Mesendoderm (in vitro differentiated cells): ENCODE results near the gene WFDC2.

Experiments used
- DNase-seq: peaks from one replicate; pipeline ENCODE4 v3.0.0; 2013
- H2AK5ac ChIP-seq: 2 replicates; pipeline ENCODE4 v1.6.1; 2013; ENCODE audit warnings: low read length, inconsistent platforms
- H2BK120ac ChIP-seq: 2 replicates; pipeline ENCODE4 v1.6.1; 2013; ENCODE audit warnings: low read depth, mild to moderate bottlenecking, low read length, moderate library complexity, mixed read lengths
- H2BK15ac ChIP-seq: replicated peaks from 2 replicates; pipeline ENCODE4 v1.6.1; 2013; ENCODE audit warnings: low read depth, mild to moderate bottlenecking, moderate library complexity
- H2BK5ac ChIP-seq: 2 replicates; pipeline ENCODE4 v1.6.1; 2013; ENCODE audit warnings: low read length, inconsistent platforms
- H3K18ac ChIP-seq: 2 replicates; pipeline ENCODE4 v1.6.1; 2013; ENCODE audit warnings: mild to moderate bottlenecking, low read length, mixed read lengths
- H3K23ac ChIP-seq: one replicate; pipeline ENCODE4 v1.6.1; 2013; ENCODE audit warnings: low read length
- H3K27ac ChIP-seq: 2 replicates; pipeline ENCODE4 v1.5.1; 2013; ENCODE audit warnings: low read depth, mild to moderate bottlenecking, inconsistent platforms, low read length, moderate library complexity
- H3K27me3 ChIP-seq: 2 replicates; pipeline ENCODE4 v1.6.1; 2013; ENCODE audit warnings: low read length, control low read depth, mild to moderate bottlenecking, inconsistent platforms; ENCODE audit not compliant: insufficient read depth, poor library complexity
- H3K36me3 ChIP-seq: 2 replicates; pipeline ENCODE4 v1.6.1; 2013; ENCODE audit warnings: low read length, inconsistent platforms; ENCODE audit not compliant: control insufficient read depth, insufficient read depth
- H3K4ac ChIP-seq: one replicate; pipeline ENCODE4 v1.6.1; 2013; ENCODE audit warnings: low read depth, mild to moderate bottlenecking, low read length, moderate library complexity
- H3K4me1 ChIP-seq: 2 replicates; pipeline ENCODE4 v1.6.1; 2013; ENCODE audit warnings: low read depth, low read length, inconsistent platforms; ENCODE audit not compliant: control insufficient read depth
- H3K4me2 ChIP-seq: 2 replicates; pipeline ENCODE4 v1.6.1; 2013; ENCODE audit warnings: low read length
- H3K4me3 ChIP-seq: 2 replicates; pipeline ENCODE4 v1.5.1; 2013; ENCODE audit warnings: mild to moderate bottlenecking, low read length
- H3K56ac ChIP-seq: one replicate; pipeline ENCODE4 v1.6.1; 2013; ENCODE audit warnings: low read length
- H3K79me1 ChIP-seq: 2 replicates; pipeline ENCODE4 v1.6.1; 2013; ENCODE audit warnings: low read length, inconsistent platforms
- H3K79me2 ChIP-seq: 2 replicates; pipeline ENCODE4 v1.6.1; 2013; ENCODE audit warnings: mild to moderate bottlenecking, low read length; ENCODE audit not compliant: control insufficient read depth, insufficient read depth
- H3K9ac ChIP-seq: 2 replicates; pipeline ENCODE4 v1.6.1; 2013; ENCODE audit warnings: low read length, inconsistent platforms
- H4K5ac ChIP-seq: one replicate; pipeline ENCODE4 v1.6.1; 2013; ENCODE audit warnings: low read length
- H4K8ac ChIP-seq: one replicate; pipeline ENCODE4 v1.6.1; 2013; ENCODE audit warnings: low read depth, mild to moderate bottlenecking, control low read depth, low read length, moderate library complexity
- WGBS: extraction: QIAGEN DNeasy Blood & Tissue Kit; methylation state at CpG from one replicate; pipeline ENCODE4 v1.1.7; 2013; ENCODE audit warnings: low lambda C conversion rate, missing lambda C conversion rate; ENCODE audit not compliant: insufficient coverage; ENCODE audit errors: extremely low coverage; 5-methylcytosine and 5-hydroxymethylcytosine counted together

The WFDC2 gene

GRCh38 chr20:45508068-45508886, 38.7 kb downstream of the WFDC2 start:
- no peak overlapping the region for H2AK5ac ChIP-seq
- no peak overlapping the region for H2BK5ac ChIP-seq
- H3K4ac ChIP-seq = no peak overlapping the region
- H3K79me2 ChIP-seq = no peaks in the 10 kb centered on the region
- no CpG with 5 or more reads among the region's 7 CpGs for WGBS
- no peak overlapping the region for H3K4me3 ChIP-seq
- H3K56ac ChIP-seq = no peak overlapping the region
- no peaks in the 10 kb centered on the region for H3K27me3 ChIP-seq
- H3K18ac ChIP-seq = no peak overlapping the region
- no peaks in the 10 kb centered on the region for H3K79me1 ChIP-seq
- no peaks in the 10 kb centered on the region for H3K36me3 ChIP-seq
- no peak overlapping the region for H4K8ac ChIP-seq
- H3K4me2 ChIP-seq = no peak overlapping the region
- no peak overlapping the region for H3K9ac ChIP-seq
- H3K27ac ChIP-seq = no peak overlapping the region
- no peaks in the 10 kb centered on the region for H3K4me1 ChIP-seq
- no peak overlapping the region for H4K5ac ChIP-seq
- no peak overlapping the region for H2BK15ac ChIP-seq
- no peak overlapping the region for H3K23ac ChIP-seq
- no peak for DNase-seq
- H2BK120ac ChIP-seq = no peak overlapping the region

DNA sequence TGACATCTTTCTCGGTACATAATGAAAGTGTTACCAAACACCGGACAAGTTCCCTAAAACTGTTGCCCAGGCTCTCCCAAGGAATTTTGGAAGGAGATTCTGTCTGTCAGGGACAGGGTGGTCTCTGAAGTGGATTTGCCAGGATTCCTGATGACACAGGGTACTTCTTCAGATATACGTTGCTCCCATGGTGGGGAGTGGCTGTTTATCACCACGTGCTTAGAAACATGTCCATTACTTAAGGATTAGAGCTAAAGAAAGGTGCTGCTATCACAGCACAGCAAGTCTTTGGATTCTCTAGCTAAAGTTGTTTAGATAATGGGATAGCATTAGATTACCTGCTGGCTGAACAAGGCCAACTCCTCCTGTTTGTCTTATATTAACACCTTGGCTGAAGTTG, 39.5 kb downstream of the WFDC2 start:
- H2AK5ac ChIP-seq = no peak overlapping the region
- H3K27me3 ChIP-seq = no peaks in the 10 kb centered on the region
- no peaks in the 10 kb centered on the region for H3K36me3 ChIP-seq
- no peaks in the 10 kb centered on the region for H3K4me1 ChIP-seq
- H3K56ac ChIP-seq = no peak overlapping the region
- no peak overlapping the region for H3K4ac ChIP-seq
- H3K79me2 ChIP-seq = no peaks in the 10 kb centered on the region
- H3K9ac ChIP-seq = no peak overlapping the region
- no CpG with 5 or more reads among the region's 4 CpGs for WGBS
- no peak overlapping the region for H2BK120ac ChIP-seq
- no peak overlapping the region for H2BK15ac ChIP-seq
- no peak overlapping the region for H3K4me2 ChIP-seq
- peak; percentile 82 for DNase-seq
- no peak overlapping the region for H4K8ac ChIP-seq
- H3K23ac ChIP-seq = no peak overlapping the region
- no peak overlapping the region for H3K27ac ChIP-seq
- no peaks in the 10 kb centered on the region for H3K79me1 ChIP-seq
- H4K5ac ChIP-seq = no peak overlapping the region
- H3K18ac ChIP-seq = no peak overlapping the region
- H3K4me3 ChIP-seq = no peak overlapping the region
- no peak overlapping the region for H2BK5ac ChIP-seq

DNA sequence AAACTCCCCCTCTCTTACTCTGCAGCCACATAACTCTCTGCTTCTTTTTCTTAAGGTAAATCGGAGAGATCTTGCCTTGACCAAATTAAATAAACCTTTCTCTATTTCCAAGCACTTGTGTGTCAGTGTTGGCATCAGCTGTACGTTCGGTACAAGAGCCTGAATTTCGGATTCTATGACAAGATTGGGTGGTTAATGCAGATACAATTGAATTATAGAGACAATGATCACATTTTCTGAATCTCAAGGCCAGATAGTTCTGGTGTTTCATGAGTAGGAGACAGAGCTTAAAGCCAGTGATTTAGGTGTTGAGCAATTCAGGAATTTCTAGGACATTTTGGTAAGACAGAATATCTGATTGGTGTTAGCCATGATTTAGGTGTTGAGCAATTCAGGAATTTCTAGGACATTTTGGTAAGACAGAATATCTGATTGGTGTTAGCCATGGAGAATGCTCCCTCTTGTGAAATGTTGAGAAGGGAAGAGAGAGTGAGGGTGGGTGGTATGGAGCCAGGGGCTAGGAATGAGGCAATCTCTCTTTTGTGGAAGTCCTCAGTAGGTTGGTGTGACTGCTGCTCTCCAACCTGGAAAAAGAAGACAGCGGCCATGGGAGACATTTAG, 40.8 kb downstream of the WFDC2 start:
- Histone ChIP-seq H2BK120ac (no peak overlapping the region), H3K4me2 (no peak overlapping the region), H2BK15ac (no peak overlapping the region), H3K4me1 (no peaks in the 10 kb centered on the region), H2BK5ac (no peak overlapping the region), H3K4me3 (no peak overlapping the region), H4K5ac (no peak overlapping the region), H3K79me2 (no peaks in the 10 kb centered on the region), H3K4ac (no peak overlapping the region), H2AK5ac (no peak overlapping the region), H3K18ac (no peak overlapping the region), H3K9ac (no peak overlapping the region), H3K27ac (no peak overlapping the region), H3K56ac (no peak overlapping the region), H3K36me3 (no peaks in the 10 kb centered on the region), H3K27me3 (no peaks in the 10 kb centered on the region), H3K23ac (no peak overlapping the region), H4K8ac (no peak overlapping the region), H3K79me1 (no peaks in the 10 kb centered on the region)
- no CpG with 5 or more reads among the region's 5 CpGs for WGBS
- no peak for DNase-seq

GRCh38 chr20:45515147-45515913, 45.8 kb downstream of the WFDC2 start, which contains the start of gene SPINT3:
Gene SPINT3, minus strand, starts transcription at chr20:45515622. Its CDS starts 14 bp downstream, at chr20:45515608.
- no peaks in the 10 kb centered on the region for H3K27me3 ChIP-seq

DNA sequence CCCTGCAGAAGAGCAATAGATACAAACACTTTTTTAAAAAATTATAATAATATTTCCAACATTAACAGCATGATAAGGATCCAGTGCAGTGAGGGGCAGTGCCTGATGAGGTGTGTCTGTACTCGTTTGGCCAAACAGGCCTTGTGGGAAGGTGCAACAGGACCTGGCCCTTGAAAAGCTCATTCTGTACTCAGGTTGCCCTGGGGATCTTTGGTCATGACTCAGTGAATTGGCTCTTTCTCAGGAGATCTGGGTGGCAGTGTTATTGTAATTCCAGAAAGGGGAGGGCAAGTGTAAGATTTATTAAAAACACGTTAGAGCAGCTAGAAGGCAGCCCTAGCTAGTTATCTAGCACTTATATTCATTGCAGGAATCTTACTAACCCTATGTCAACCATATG, 48.7 kb downstream of the WFDC2 start:
- no peaks in the 10 kb centered on the region for H3K79me2 ChIP-seq
- no peaks in the 10 kb centered on the region for H3K4me1 ChIP-seq
- no peak overlapping the region for H3K18ac ChIP-seq
- H3K4me2 ChIP-seq = no peak overlapping the region
- H3K56ac ChIP-seq = no peak overlapping the region
- H2AK5ac ChIP-seq = no peak overlapping the region
- no peak overlapping the region for H4K5ac ChIP-seq
- H2BK5ac ChIP-seq = no peak overlapping the region
- no peak overlapping the region for H3K23ac ChIP-seq
- H3K36me3 ChIP-seq = no peaks in the 10 kb centered on the region
- H3K79me1 ChIP-seq = no peaks in the 10 kb centered on the region
- H3K9ac ChIP-seq = no peak overlapping the region
- DNase-seq = peak; percentile 19
- H4K8ac ChIP-seq = no peak overlapping the region
- H2BK15ac ChIP-seq = no peak overlapping the region
- H3K27me3 ChIP-seq = no peaks in the 10 kb centered on the region
- no CpG with 5 or more reads among the region's 2 CpGs for WGBS
- no peak overlapping the region for H3K4ac ChIP-seq
- no peak overlapping the region for H3K27ac ChIP-seq
- no peak overlapping the region for H3K4me3 ChIP-seq
- H2BK120ac ChIP-seq = no peak overlapping the region

More at GRCh38 chr20:45515147-45515913, 45.8 kb downstream of the WFDC2 start, which contains the start of gene SPINT3:
- no peak within 1 kb of the TSS for H3K9ac ChIP-seq
- no peak within 1 kb of the TSS for H2BK15ac ChIP-seq
- H3K4me1 ChIP-seq = no peaks in the 10 kb centered on the region
- H3K4me3 ChIP-seq = no peak within 1 kb of the TSS
- no peaks in the 10 kb centered on the region for H3K79me1 ChIP-seq
- H3K4ac ChIP-seq = no peak within 1 kb of the TSS
- H2BK5ac ChIP-seq = no peak within 1 kb of the TSS
- H2AK5ac ChIP-seq = no peak within 1 kb of the TSS
- H3K18ac ChIP-seq = no peak within 1 kb of the TSS
- H3K27ac ChIP-seq = no peak within 1 kb of the TSS
- H3K23ac ChIP-seq = no peak within 1 kb of the TSS
- no CpG with 5 or more reads among the region's 5 CpGs for WGBS
- no peak within 1 kb of the TSS for H4K8ac ChIP-seq
- no peaks in the 10 kb centered on the region for H3K36me3 ChIP-seq
- H3K79me2 ChIP-seq = no peaks in the 10 kb centered on the region
- no peak within 1 kb of the TSS for H3K4me2 ChIP-seq
- no peak within 1 kb of the TSS for H4K5ac ChIP-seq
- no peak within 1 kb of the TSS for H2BK120ac ChIP-seq
- DNase-seq = no peak
- H3K56ac ChIP-seq = no peak within 1 kb of the TSS
